ENCODE measurements around the gene SFTPA1.
A peak's percentile ranks its signal among the peaks of the same experiment; 100 is the strongest.
"Not testable (repeated sequence)": the region's sequence is repeated elsewhere in the genome, so short reads cannot be mapped to it uniquely, and the experiment has no call there.

Gene SFTPA1

GRCh38 chr10:79610601-79611191, at the start of gene SFTPA1:
Gene SFTPA1, plus strand, starts transcription at chr10:79610939. Its CDS starts 887 bp downstream, at chr10:79611826.
- DNase-seq (ENCODE audit: low read depth): no peak
- no peak within 1 kb of the TSS for H3K4me3 ChIP-seq (ENCODE audit: low read depth, low read length)

DNA sequence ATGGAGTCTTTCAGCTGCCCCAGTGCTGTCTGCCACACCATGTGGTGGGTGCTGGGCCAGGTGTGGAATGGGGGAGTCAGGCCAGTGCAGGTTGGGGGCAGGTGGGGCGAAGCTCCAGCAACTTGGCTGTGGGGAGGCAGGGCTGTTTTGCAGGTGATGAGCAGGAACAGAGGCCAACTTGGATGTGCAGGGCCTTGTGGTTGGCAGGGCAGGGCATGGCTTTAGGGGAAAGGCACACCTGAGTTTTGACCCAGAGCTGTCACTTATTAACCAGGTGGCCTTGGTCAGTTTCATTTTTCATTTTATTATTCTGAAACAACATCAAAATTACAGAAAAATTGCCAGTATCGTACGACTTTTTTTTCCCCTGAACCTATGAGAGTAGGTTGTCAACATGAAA, 49.5 kb upstream of the SFTPA1 start:
- no peak for DNase-seq (ENCODE audit: low read depth)

DNA sequence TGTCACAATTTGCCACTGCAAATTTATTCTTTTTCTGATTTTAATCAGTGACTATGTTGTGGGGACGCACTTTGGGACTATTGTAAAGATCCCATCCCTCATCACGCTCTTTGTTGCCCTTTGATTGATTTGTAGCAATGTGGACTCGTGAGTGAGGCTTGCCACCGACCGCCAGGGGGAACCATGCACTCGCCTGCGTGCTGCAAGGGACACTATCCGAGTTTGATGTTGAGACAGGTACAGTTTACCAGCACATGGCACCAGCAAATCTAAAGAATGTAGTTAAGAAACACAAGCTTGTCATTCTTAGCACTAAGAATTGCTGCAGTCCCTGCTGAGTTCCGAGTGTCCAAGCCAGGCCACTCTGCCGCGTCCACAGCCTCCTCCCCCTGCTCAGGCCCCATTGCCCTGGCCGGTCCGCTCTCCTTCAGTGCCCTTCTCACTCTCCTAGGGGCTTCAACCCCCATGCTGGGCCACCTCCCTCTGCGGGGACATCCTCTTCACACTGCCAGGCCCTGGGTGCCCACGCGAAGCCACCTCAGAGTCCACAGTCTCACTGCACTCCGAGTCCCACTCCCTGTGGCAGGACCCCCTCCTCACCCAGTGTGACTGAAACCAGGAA, 48.5 kb upstream of the SFTPA1 start:
- DNase-seq (ENCODE audit: low read depth): peak; percentile 17
- H3K4me3 ChIP-seq (ENCODE audit: low read depth, low read length): no peak overlapping the region

More for the DNA sequence above, 49.5 kb upstream of the SFTPA1 start:
- no peak overlapping the region for H3K4me3 ChIP-seq (ENCODE audit: low read depth, low read length)

- H3K4me3 ChIP-seq (ENCODE audit: low read depth, low read length): no peak overlapping the region
- no peak for DNase-seq (ENCODE audit: low read depth)
These were observed 47.3 kb upstream of the SFTPA1 start for GRCh38 chr10:79563426-79563825.

DNA sequence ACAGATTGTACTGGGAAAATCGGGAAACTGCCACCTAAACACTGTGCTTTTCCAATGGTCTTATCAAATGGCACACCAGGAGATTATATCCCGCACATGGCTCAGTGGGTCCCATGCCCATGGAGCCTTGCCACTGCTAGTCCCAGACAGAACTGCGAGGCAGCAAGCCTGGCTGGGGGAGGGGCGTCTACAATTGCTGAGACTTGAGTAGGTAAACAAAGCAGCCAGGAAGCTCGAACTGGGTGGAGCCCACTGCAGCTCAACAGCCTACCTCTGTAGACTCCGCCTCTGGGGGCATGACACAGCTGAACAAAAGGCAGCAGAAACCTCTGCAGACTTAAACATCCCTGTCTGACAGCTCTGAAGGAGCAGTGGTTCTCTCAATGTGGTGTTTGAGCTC, 40.1 kb upstream of the SFTPA1 start:
- not testable (repeated sequence) for H3K4me3 ChIP-seq (ENCODE audit: low read depth, low read length); DNase-seq (ENCODE audit: low read depth)

DNA sequence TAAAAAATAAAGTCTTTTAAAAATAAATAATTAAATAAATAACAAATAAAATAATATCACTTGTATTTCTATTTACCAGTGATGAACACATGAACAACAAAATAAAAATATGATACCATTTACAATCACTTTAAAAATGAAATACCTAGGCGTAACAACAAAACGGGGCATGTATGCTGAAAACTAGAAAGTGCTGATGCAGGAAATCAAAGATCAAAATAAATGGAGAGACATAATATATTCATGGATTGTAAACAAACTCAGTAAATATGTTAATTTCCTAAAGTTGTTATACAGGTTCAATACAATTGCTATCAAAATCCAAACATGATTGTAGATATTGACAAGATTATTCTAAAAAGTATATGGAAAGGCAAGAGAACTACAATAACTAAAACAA, 31.4 kb upstream of the SFTPA1 start:
- H3K4me3 ChIP-seq (ENCODE audit: low read depth, low read length): no peak overlapping the region
- DNase-seq (ENCODE audit: low read depth): no peak

- DNase-seq (ENCODE audit: low read depth): no peak
- H3K4me3 ChIP-seq (ENCODE audit: low read depth, low read length): no peak overlapping the region
These were observed 29.7 kb upstream of the SFTPA1 start for GRCh38 chr10:79581044-79581443.

DNA sequence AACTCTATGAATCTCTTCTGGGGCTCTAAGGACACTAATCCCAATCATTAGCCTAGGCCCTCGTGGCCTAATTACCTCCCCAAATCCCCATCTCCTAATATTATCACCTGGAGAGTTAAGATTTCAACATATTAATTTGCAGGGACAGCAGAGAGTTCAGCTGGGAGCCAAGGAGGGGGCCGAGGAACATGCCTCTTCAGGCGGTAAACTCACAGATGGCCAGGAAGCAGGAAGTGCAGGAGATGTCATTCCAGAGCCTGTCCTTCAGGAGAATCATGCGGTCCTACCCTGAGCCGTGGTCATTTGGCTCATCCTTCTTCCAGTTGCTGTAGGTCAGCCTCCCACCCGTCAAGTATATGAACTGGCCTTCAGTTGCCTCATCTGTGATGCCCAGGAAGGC, 28.6 kb upstream of the SFTPA1 start:
- no peak overlapping the region for H3K4me3 ChIP-seq (ENCODE audit: low read depth, low read length)
- no peak for DNase-seq (ENCODE audit: low read depth)

DNA sequence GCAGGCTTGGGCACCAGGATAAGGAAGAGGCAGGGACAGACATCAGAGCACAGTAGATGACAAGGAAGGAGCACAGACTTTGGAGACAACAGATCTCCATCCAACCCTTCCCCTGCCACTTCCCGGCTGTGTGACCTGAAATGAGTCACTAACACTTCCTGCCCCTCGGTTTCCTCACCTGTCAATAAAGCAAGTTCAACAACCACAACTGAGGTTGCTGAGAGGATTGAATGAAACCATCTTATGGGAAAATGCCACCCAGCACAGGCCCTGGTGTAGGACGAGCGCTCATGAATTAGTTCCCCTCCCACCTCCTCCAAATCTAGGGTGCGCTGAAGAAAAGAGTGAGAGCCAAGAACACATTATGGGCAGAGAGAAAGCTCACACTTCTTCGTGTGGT, 27.8 kb upstream of the SFTPA1 start:
- not testable (repeated sequence) for DNase-seq (ENCODE audit: low read depth); H3K4me3 ChIP-seq (ENCODE audit: low read depth, low read length)

DNA sequence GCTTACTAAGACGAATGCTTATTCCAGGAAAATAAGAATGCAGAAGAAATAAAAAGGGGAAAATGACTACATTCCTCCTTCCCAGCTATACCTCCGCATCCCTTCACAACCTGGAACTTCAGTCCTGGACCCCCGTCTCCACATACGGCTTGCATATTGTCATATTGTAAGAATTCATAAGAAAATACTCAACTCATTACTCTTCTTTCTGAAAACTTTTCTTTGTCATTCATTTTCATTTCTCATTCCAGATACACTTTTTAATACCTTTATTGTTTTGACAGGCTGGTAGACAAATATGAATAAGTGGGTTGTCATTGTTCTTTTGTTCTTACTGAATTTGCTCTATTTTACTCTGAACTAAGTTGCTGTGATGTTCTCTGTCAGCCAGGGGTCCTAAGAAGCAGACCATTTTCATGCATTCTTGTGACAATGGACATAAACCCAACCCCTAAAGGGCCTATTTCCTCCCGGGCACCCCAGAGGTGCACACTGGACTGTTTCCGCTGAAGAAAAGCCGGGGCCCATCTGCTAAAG, 27.2 kb upstream of the SFTPA1 start:
- no peak for DNase-seq (ENCODE audit: low read depth)
- no peak overlapping the region for H3K4me3 ChIP-seq (ENCODE audit: low read depth, low read length)

GRCh38 chr10:79585870-79586527, 24.7 kb upstream of the SFTPA1 start:
- no peak overlapping the region for H3K4me3 ChIP-seq (ENCODE audit: low read depth, low read length)
- DNase-seq (ENCODE audit: low read depth): no peak

- no peak for DNase-seq (ENCODE audit: low read depth)
- H3K4me3 ChIP-seq (ENCODE audit: low read depth, low read length): no peak overlapping the region
These were observed 23.8 kb upstream of the SFTPA1 start for GRCh38 chr10:79586933-79587332.

DNA sequence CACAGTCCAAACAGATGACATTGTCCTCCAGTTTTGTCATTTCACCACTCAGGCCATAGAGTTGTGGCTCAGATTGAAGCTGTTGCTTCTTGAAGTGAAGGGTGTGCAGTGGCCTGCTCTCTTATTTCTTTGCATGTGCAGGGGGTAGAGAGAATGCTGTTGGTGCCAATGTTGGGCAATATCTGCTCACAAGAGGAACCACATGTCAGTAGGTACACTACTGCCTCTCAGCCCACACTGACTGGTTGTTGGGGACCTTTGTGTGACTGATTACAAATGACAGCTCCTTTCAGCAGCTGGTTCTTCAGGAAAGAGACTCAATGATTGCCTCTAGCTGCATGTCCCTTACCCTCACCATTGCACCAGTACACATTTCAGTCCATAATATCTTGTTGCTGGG, 21.9 kb upstream of the SFTPA1 start:
- no peak for DNase-seq (ENCODE audit: low read depth)
- no peak overlapping the region for H3K4me3 ChIP-seq (ENCODE audit: low read depth, low read length)

DNA sequence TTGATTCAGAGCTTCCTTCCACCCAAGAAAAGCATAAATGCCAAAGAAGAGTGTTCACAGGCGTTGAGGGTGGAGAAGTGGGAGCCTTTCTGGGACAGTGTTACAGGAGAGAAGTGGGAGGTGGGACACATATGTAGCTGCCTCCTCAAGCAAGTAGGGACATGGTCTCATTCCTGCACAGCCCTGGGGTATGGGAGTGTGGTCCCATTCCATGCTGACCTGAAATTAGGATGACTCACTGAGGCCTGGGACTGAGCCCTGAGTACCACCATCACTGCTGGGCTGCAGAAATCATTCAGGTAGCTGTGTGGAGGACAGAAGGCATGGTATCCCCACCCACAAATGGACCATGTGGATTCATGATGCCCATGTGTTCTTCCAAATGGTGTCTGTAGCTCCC, 17.4 kb upstream of the SFTPA1 start:
- no peak overlapping the region for H3K4me3 ChIP-seq (ENCODE audit: low read depth, low read length)
- DNase-seq (ENCODE audit: low read depth): no peak

GRCh38 chr10:79594565-79594964, 16.2 kb upstream of the SFTPA1 start:
- H3K4me3 ChIP-seq (ENCODE audit: low read depth, low read length); DNase-seq (ENCODE audit: low read depth): not testable (repeated sequence)

DNA sequence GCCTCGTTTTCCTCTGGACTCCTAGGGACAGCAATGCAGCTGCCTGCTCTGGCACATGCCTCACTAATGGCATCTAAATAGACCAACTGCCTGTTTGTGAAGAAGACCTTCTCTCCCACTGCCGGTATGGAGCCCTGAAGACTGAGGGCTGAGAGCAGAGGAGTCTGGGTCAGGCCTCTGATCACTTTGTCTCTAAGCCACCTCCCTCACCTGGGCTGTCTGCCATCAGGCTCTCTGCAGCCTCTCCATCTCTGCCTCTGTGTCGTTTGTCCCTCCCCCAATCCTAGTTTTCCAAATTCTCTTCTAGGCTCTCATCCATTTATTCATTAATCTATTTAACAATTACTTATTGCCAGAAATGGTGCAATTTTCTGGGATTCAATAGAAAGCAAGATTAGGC, 15.2 kb upstream of the SFTPA1 start:
- no peak for DNase-seq (ENCODE audit: low read depth)
- no peak overlapping the region for H3K4me3 ChIP-seq (ENCODE audit: low read depth, low read length)

GRCh38 chr10:79599644-79600043, 11.1 kb upstream of the SFTPA1 start:
- not testable (repeated sequence) for DNase-seq (ENCODE audit: low read depth); H3K4me3 ChIP-seq (ENCODE audit: low read depth, low read length)

GRCh38 chr10:79601939-79602338, 8.8 kb upstream of the SFTPA1 start:
- no peak overlapping the region for H3K4me3 ChIP-seq (ENCODE audit: low read depth, low read length)
- no peak for DNase-seq (ENCODE audit: low read depth)

DNA sequence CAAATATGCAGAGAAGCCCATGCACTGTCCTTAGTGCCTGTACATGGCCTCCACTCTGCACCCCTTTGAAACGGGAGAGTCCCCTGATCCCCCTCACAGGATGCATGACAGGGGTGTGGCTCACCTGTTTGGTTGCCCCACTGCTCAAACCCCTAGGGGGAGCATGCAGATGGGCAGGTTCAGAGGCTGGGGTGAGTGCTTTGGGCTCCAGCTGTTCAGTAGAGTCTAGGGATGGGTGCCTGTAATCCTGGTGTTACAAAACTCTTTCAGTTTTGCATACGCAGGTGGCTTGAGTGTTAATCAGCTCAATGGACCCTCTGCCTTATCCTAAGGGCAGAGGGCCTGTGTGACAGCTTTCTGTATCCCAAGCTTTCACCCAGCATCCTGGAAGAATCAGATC, 7.8 kb upstream of the SFTPA1 start:
- H3K4me3 ChIP-seq (ENCODE audit: low read depth, low read length): no peak overlapping the region
- DNase-seq (ENCODE audit: low read depth): no peak

DNA sequence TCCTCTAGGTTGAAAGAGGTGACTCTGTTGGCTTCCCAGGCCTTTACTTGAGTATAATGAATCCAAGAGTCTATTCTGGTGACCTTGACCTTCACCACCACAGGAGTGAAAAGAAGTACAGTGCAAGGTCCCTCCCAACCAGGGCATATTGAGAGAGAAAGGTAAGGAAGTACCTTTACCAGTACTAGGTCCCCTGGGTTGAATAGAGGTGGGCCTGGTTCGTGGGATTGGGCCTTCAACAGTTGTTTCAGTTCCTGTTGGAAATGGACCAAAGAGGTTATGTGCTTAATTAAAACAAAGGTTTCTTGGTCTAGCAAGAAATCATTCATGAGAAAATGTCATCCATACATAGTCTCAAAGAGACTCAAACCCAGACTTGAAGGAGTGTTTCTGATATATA, 6.4 kb upstream of the SFTPA1 start:
- H3K4me3 ChIP-seq (ENCODE audit: low read depth, low read length): no peak overlapping the region
- no peak for DNase-seq (ENCODE audit: low read depth)

DNA sequence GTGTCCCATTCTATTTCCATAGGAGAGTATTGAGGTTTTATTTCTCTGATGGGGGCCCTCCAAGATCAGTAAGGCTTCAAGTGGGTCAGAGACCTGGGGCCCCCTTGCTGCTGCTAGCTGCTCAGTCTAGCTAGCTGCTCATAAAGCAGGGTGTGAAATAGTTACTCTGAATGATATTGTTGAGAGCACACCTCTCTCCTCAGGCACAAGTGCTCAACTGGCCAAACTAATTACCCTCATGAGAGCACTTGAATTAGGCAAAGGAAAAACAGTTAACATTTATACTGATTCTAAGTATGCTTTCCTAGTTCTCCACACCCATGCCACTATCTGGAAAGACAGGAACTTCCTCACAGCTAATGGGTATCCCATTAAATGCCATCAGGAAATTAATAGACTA, 5.4 kb upstream of the SFTPA1 start:
- no peak overlapping the region for H3K4me3 ChIP-seq (ENCODE audit: low read depth, low read length)
- DNase-seq (ENCODE audit: low read depth): no peak

Data from skeletal muscle cell (primary cell).